Kidney tubule cell (primary cell): ENCODE results near the gene GGA1.
"Not testable (repeated sequence)": the region's sequence is repeated elsewhere in the genome, so short reads cannot be mapped to it uniquely, and the experiment has no call there.

Source experiments
- DNase-seq: peaks from one replicate; pipeline ENCODE4 v3.0.0-alpha.2; 2018; ENCODE audit warnings: low spot score

Gene GGA1

DNA sequence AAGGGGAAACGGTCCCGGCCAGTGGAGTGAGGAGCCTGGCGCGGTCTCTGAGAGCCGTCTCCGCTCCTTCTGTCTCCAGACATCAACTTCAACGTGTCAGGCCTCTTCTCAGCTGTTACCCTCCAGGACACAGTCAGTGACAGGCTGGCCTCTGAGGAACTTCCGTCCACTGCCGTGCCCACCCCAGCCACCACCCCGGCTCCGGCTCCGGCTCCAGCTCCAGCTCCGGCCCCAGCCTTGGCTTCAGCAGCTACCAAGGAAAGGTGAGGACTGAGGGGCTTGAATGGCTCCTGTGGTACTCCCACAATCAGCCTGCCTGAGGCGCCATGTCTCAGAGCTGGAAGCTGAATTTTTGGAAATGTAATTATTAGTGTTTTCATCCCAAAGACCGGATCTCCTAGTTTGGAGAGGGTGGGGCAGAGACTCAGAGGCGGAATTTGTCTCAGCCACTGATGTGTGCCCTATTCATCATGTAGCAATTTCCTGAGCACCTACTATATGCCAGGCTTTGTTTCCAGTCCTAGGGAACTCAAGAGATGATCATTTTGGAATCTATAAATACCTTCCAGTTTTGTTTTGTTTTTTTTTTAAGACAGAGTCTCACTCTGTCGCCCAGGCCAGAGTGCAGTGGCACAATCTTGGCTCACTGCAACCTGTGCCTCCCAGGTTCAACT, 42.0 kb downstream of the GGA1 start:
- no peak for DNase-seq

- DNase-seq, result no peak
These were observed 46.1 kb downstream of the GGA1 start for GRCh38 chr22:37654563-37655251.

DNA sequence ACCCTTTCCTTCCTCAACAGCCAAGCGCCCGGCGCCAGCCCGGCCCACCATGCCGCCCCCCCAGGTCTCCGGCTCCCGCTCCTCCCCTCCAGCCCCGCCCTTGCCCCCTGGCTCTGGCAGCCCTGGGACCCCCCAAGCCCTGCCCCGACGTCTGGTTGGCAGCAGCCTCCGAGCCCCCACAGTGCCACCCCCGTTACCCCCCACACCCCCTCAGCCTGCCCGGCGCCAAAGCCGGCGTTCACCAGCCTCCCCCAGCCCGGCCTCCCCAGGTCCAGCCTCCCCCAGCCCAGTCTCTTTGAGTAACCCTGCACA, 46.6 kb downstream of the GGA1 start:
- no peak for DNase-seq

DNA sequence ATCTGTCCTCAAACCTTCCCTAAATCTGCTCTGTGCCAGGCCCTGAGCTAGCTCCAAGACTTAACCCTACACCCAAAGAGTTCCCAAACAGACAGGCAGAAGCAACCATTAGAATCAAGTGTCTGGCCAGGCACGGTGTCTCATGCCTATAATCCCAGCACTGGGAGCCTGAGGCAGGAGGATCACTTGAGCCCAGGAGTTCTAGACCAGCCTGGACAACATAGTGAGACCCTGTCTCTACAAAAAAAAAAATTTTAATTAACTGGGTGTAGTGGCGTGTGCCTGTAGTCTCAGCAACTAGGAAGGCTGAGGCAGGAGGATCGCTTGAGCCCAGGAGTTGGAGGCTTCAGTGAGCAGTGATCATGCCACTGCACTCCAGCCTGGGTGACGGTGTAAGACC, 47.9 kb downstream of the GGA1 start:
- not testable (repeated sequence) for DNase-seq

- peak; percentile 45 for DNase-seq
These were observed 49.0 kb downstream of the GGA1 start for GRCh38 chr22:37657590-37658132.

GRCh38 chr22:37658133-37659065, 49.8 kb downstream of the GGA1 start, which contains the start of gene PDXP:
PDXP (plus strand) TSS chr22:37658723; CDS start chr22:37658783, 60 bp downstream.
- DNase-seq, result peak; percentile 100

DNA sequence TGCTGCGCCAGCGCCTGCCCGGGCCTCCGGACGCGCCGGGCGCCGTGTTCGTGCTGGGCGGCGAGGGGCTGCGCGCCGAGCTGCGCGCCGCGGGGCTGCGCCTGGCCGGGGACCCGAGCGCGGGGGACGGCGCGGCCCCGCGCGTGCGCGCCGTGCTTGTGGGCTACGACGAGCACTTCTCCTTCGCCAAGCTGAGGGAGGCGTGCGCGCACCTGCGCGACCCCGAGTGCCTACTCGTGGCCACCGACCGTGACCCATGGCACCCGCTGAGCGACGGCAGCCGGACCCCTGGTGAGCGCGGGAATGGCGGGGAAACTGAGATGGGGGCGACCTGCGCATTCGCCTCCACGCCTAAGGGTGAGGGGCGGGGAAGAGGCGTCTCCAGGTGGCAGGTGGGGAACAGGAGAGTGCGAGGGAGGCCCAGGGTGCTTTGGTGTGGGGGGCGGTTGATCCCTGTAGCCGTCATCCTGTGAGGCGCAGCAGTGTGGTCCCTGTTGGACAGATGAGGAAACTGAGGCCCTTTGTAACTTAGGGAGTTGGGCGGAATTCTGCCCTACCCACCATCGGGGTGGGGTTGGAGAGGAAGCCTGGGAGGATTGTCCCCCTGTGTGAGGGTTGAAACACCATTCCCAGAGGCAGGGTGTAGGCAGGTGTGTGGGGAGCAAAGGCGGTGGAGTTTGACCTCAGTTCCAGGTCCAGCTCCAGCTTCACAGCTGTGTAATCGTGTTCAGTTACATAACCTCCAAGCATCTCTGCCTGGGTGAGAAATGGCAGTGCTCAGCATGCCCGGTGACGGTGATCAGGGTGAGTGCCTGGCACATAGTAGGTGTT, 50.6 kb downstream of the GGA1 start:
- peak; percentile 10 for DNase-seq

DNA sequence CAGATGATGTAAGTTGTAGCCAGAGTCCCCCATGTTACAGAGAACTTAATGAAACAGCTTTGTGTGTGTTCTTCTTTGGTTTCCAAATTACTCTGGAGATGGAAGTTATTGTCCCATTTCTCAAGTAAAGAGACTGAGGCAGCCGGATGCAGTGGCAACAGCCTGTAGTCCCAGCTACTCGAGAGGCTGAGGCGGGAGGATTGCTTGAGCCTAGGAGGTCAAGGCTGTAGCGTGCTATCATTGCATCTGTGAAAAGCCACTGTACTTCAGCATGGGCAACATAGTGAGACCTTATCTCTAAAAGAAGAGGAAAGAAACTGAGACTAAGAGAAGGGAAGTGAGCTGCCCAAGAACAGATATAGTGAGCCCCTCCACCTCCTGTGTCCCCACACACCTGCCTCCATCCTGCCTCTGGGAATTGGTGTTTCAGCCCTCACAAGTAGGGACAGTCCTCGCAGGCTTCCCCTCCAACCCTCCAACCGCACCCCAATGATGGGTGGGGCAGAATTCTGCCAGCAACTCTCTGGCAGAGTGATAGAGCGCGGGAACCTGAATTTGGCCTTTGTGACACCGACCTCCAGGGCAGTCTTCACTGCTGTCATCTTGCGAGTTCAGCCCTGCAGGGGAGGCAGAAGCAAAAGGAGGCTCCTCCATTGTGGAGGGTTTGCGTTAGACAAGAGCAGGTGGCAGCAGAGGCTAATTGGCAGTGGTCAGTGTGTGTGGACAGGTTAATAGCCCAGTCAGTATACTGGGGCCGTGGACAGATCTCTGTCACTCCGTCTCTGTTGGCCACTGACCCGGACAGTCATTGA, 51.5 kb downstream of the GGA1 start:
- DNase-seq, result no peak

DNA sequence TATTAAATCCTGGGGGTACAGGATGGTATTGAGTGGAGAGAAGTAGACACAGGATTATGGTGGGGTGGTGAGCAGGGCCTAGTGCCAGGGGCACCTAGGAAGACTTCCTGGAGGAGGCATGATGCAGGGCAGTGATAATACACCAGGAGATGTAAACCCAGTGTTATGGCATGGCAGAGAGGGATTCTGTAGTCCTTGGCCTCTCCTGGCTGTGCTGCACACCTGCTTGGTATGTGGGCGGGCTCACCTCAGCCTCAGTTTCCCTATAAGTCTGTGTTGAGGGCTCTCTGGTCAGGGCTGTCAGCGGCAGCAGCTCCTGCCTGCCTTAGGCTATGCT, 52.0 kb downstream of the GGA1 start:
- DNase-seq, result no peak

GRCh38 chr22:37661160-37661924, 52.7 kb downstream of the GGA1 start:
- peak; percentile 27 for DNase-seq

DNA sequence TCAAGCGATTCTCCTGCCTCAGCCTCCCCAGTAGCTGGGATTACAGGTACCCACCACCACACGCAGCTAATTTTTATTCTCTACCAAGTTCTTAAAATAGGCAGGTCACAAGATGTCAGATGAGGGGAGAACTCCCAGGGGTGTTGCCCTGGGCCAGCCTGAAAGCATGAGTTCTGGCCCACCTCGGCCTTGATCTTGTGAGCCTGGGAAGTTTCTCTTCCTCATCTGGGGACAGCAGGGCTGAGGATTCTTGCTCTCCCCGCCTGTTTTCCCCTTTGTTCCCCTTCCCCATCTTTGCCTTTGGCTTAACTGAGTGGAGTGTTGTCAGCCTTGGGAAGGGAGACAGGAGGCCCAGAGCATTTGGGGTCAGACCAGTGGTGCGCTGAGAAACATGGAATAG, 53.4 kb downstream of the GGA1 start:
- no peak for DNase-seq

- DNase-seq, result no peak
These were observed 55.0 kb downstream of the GGA1 start for GRCh38 chr22:37663521-37664140.

- no peak for DNase-seq
These were observed 55.8 kb downstream of the GGA1 start for GRCh38 chr22:37664249-37665101.

- DNase-seq, result no peak
These were observed 56.9 kb downstream of the GGA1 start for GRCh38 chr22:37665487-37665886.

GRCh38 chr22:37669586-37669985, 61.0 kb downstream of the GGA1 start:
- DNase-seq, result peak; percentile 24

GRCh38 chr22:37672206-37672919, 63.7 kb downstream of the GGA1 start:
- no peak for DNase-seq

GRCh38 chr22:37672920-37673455, 64.4 kb downstream of the GGA1 start:
- no peak for DNase-seq

DNA sequence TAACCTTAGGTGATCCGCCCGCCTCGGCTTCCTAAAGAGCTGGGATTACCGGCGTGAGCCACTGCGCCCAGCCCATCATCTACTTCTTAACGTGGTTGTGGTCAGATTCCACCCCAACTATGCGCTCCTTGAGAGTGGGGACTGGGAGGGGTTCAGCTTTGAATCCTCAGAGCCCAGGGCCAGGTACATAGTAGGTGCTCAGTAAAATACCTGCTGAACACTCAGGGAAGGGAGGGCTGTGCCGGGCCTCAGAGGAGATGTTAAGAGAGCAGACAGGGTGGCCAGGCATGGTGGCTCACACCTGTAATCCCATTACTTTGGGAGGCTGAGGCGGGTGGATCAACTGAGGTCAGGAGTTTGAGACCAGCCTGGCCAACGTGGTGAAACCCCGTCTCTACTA, 65.6 kb downstream of the GGA1 start:
- DNase-seq, result no peak
